Kidney glomerular epithelial cell (primary cell): Measurements from ENCODE around the gene SPNS1.

Source experiments
- DNase-seq: peaks from one replicate; lab custom pipeline; 2025; lab: John Stamatoyannopoulos, UW

SPNS1 gene

DNA sequence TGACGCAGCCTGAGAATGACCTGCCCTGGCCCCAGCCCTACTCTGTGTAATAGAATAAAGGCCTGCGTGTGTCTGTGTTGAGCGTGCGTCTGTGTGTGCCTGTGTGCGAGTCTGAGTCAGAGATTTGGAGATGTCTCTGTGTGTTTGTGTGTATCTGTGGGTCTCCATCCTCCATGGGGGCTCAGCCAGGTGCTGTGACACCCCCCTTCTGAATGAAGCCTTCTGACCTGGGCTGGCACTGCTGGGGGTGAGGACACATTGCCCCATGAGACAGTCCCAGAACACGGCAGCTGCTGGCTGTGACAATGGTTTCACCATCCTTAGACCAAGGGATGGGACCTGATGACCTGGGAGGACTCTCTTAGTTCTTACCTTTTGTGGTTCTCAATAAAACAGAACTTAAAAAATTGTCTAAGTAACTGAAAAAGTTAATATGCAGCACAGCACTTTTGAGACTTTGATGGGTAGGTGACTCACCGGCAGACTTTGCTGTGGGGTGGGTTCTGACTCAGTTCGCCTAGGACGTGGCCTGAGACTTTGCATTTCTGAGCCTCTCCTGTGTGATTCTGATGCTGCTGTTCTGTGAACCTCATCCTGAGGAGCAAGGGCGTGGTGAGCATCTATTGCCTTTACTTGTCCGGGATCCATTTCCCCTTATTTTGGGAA lies 15.9 kb downstream of the SPNS1 start:
- no peak for DNase-seq

DNA sequence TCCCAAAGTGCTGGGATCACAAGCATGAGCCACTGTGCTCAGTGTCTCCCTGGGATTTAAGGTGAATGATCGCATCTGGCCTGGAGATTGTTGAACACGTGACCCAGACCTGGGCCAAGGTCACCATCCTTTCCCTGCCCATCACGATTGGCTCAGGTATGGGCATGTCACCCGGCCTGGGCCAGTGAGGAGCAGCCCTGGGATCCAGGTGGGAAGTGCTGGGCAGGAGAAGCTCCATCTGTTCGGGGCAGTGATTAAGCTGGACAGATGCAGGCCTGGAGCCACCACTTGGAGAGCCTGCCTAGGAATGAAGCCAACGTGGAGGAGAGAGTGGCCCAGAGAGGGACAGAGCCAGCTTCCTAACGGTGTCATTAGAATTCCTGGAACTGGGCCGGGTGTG lies 17.1 kb downstream of the SPNS1 start:
- DNase-seq = no peak

GRCh38 chr16:28992496-28992895 lies 17.9 kb downstream of the SPNS1 start:
- no peak for DNase-seq

GRCh38 chr16:28998837-28999236 lies 24.3 kb downstream of the SPNS1 start:
- DNase-seq = no peak

- no peak for DNase-seq
These were observed 25.0 kb downstream of the SPNS1 start for GRCh38 chr16:28999577-28999976.

DNA sequence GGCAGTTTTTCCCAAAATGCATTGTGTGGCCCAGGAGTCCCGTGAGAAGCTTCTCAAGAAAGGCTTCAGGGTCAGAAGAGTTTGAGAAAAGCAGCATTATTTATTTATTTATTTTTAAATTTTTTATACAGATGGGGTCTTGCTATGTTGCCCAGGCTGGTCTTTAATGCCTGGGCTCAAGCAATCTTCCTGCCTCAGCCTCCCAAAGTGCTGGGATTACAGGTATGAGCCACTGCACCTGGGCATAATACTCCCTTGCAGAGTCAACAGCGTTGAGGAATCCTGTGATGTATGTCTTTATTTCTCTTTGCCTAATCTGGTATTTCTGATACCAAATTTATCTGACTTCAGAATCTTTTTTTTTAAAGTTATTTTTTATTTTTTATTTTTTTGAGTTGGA lies 25.4 kb downstream of the SPNS1 start:
- no peak for DNase-seq

- peak; percentile 15 for DNase-seq
These were observed 30.0 kb downstream of the SPNS1 start for GRCh38 chr16:29004496-29005139.

GRCh38 chr16:29007730-29008593 lies 33.4 kb downstream of the SPNS1 start:
- DNase-seq = peak; percentile 48

DNA sequence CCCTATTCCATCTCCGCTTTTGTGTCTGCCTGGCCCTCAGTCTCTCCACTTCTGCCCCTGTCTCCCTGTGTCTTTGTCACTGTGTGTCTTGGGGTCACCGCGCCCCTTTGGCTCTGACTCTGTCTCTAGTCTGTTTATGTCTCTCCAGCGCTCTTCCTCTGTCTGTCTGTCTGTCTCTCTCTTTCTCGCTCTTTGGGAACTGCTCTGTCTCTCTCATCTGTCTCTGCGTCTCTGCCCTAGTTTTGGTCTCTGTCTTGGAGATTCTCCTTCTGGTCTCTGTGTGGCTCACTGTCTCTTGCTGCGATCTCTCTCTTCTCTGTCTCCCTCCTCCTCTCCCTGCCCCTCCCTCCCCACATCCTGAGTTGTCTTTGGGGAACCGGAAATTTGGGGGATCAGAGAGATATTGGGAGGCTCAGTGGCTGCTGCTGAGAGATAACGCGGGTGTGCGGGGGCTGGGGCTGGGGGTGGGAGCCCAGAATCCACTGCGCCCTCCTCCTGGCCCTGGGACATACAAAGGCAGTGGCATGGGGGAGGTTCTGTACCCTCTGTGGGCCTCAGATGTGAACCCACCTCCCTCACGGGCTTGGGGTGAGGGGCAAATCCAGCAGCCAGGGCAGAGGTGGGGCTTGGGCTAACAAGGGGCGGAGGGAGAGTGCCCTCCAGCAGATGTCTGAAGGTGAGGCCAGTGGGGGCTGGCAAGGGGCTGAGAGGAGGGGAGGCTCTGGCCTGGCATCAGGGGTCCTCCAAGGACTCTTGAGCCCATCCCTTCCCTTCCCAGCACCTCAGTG lies 34.7 kb downstream of the SPNS1 start:
- DNase-seq = no peak

GRCh38 chr16:29009838-29010166 lies 35.2 kb downstream of the SPNS1 start:
- no peak for DNase-seq

DNA sequence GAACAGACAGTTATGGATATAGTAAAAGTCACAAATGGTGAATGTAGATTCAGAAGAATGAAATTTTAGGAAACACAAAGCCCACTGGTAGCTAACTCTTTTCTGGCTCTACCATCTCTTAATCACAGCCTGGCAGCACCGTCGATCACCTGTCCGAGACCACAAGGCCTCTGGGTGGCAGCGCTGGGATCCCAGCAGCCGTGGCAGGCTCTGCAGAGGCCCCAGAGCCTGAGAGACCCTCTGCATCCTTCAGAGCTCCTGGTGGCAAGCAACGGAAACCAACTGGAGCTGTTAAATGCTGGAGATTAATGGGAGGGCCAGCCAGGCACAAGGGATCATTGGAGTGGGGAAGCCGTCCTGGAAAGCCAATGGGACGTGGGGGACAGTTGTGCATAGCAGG lies 36.5 kb downstream of the SPNS1 start:
- DNase-seq = no peak

DNA sequence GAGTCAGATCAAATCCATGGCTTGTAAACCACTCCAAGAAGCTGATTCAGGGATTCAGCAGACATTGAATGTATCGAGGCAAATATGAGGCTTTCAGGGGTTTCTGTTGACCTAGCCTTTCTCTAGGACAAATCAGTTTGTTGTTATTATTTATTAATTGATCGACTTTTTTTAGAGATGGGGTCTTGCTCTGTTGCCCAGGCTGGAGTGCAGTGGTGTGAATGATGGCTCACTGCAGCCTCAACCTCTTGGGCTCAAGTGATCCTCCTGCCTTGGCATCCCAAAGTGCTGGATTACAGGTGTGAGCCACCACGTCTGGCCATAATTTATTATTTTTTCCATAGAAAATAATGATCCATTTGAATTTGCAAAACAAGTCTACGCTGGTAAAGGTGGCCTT lies 37.3 kb downstream of the SPNS1 start:
- no peak for DNase-seq

GRCh38 chr16:29012913-29013553 lies 38.5 kb downstream of the SPNS1 start:
- no peak for DNase-seq

DNA sequence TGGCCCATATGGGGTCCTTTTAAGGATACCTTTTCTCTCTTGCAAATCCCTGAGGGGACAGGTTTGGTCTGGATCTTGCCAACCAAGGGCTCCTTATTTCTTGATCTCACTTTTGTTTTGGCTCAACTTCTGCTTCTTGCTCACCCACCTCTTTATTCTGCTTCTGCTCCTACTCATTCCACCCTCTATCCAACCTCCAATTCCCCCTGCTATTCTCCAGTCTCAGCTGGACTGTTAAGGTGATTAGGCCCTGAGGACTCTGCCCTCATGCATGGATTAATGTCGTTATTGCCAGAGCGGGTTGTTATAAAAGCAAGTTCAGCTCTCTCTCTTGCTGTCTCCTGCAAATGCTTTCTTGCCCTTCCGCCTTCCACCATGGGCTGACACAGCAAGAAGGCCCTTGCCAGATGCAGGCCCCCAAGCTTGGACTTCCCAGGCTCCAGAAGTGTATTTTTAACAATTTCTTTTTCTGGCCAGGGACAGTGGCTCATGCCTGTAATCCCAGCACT lies 40.0 kb downstream of the SPNS1 start:
- no peak for DNase-seq

- DNase-seq = no peak
These were observed 47.6 kb downstream of the SPNS1 start for GRCh38 chr16:29022196-29022595.

GRCh38 chr16:29023279-29024277 lies 49.0 kb downstream of the SPNS1 start:
- peak; percentile 2 for DNase-seq

GRCh38 chr16:29024278-29024677 lies 49.7 kb downstream of the SPNS1 start:
- DNase-seq = no peak

DNA sequence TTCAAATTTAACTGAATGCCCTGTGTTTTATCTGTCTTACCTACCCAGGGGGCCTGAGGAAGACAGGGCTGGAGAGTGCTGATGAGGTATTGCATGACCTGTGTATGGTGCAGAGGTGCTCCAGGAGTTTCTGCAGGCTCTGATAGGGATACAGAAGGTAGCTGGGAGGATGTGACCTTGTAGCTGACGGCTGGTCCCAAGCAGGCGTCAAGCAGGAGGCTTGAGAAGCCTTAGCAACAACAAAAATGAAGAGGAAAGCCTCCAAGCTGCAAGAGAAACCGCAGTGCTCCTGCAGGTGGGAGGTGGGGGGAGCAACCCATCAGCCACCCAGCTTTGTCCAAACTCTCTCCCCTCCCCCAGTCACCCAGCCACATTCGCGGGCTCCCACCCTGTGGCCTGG lies 50.6 kb downstream of the SPNS1 start:
- DNase-seq = no peak

GRCh38 chr16:29025735-29026134 lies 51.2 kb downstream of the SPNS1 start:
- DNase-seq = no peak

- no peak for DNase-seq
These were observed 54.0 kb downstream of the SPNS1 start for GRCh38 chr16:29028457-29029167.
